ENCODE measurements around the gene UBE3C.
"Not testable (repeated sequence)": the region's sequence is repeated elsewhere in the genome, so short reads cannot be mapped to it uniquely, and the experiment has no call there.

UBE3C gene

GRCh38 chr7:157241631-157242030, 102.9 kb downstream of the UBE3C start:
- DNase-seq, result no peak

DNA sequence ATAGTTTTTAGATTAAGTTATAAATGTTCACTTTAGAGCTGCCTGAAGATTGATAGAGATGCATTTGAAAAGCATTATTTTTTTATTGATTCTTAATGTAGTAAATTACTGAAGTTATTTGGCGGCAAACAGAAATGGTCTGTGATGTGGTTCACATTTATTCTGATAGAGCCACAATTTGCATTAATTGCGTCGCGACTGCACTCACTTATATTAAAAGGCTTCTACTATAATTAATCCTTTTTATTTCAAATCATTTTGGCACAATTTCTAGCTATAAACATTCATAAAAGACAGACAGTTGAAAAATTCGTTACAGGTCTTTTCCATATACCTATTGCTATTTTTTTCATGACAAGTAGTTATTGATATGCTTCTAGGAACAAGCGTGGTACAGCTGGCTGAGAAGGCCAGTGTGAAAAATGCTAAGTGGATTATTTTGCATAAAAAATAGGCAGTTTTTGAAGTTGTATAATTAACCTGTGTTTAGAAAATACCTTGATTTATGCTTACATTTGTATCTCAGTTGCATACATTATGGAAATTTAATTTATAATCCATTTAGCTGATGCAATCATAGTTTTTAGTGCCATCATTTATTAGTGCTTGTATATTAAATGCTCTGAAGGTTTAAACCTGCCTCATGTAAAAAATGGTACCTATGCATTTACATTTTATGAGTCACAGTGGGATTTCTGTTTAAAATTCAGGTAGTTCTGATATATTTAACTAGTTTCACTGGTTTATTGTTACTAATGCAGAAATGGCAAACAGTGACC, 106.0 kb downstream of the UBE3C start:
- no peak for DNase-seq

GRCh38 chr7:157246052-157246451, 107.3 kb downstream of the UBE3C start:
- no peak for DNase-seq

- DNase-seq, result no peak
Observed at GRCh38 chr7:157248659-157249058, 109.9 kb downstream of the UBE3C start.

DNA sequence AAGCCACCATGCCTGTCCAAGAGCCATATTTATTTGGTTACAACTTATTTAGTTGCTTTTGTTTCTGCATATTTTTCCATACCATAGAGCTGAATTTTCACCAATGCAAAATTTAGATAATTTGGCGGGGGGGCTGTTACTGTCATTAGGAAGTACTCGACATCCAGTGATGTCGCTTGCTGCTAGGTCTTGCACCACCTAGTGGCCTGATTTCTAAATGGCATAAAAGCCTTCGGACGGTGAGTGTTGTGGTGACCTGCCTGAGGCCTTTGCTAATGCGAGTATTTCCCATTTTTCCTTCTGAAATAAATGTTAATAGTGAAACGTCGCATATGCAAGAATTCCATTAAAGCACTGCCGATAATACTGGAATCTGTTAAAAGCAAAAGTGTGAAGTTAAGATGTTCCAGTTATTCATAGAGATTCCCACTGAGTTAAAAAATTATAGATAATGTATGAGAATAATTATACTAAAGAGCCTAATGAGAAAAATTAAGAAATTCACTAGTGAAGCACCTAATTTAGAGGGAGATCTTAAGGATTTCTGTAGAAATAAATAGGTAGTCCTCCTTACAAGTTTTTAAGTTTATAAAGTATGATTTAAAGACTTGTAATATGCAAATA, 112.0 kb downstream of the UBE3C start:
- DNase-seq, result peak; percentile 69

DNA sequence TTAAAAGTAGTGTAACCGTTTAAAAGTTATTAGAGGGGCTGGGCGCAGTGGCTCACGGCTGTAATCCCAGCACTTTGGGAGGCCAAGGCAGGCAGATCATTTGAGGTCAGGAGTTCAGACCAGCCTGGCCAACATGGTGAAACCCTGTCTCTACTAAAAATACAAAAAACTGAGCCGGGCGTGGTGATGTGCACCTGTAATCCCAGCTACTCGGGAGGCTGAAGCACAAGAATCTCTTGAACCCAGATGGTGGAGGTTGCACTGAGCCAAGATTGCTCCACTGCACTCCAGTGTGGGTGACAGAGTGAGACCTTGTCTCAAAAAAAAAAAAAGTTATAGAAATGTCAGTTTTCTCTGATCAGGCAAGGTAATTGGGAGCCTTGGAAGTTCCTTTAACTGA, 113.1 kb downstream of the UBE3C start:
- not testable (repeated sequence) for DNase-seq

- no peak for DNase-seq
Observed at GRCh38 chr7:157253850-157254249, 115.1 kb downstream of the UBE3C start.

DNA sequence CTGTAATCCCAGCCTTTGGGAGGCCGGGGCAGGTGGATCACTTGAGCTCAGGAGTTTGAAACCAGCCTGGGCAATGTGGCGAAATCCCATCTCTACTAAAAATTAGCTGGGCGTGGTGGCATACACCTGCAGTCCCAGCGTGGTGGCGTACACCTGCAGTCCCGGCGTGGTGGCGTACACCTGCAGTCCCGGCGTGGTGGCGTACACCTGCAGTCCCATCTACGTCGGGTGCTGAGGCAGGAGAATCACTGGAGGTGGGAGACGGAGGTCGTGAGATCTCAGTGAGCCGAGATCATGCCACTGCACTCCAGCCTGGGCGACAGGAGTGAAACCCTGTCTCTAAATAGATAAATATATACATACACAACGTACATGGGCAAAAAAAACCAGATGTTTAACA, 116.1 kb downstream of the UBE3C start:
- not testable (repeated sequence) for DNase-seq

DNA sequence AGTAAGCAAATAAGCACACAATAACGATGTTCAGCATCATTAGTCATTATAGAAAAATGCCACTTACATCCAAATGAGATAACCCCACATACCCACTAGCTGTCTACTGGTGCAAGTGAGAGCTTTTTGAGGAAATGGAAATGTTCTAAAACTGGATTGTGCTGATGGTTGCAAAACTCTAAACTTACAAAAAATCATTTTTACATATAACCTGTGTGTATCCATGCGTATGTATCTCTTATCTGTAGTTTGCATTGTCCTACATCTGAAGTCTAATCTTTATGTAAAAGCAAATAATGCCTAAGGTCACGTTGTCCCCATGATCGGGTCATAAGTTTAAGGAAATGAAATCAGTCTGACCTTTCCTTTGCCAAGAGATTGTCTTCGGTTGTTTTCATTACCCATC, 116.5 kb downstream of the UBE3C start:
- DNase-seq, result no peak

GRCh38 chr7:157263156-157263555, 124.4 kb downstream of the UBE3C start:
- DNase-seq, result no peak

GRCh38 chr7:157265051-157265450, 126.3 kb downstream of the UBE3C start:
- no peak for DNase-seq

GRCh38 chr7:157266272-157266671, 127.5 kb downstream of the UBE3C start:
- DNase-seq, result no peak

DNA sequence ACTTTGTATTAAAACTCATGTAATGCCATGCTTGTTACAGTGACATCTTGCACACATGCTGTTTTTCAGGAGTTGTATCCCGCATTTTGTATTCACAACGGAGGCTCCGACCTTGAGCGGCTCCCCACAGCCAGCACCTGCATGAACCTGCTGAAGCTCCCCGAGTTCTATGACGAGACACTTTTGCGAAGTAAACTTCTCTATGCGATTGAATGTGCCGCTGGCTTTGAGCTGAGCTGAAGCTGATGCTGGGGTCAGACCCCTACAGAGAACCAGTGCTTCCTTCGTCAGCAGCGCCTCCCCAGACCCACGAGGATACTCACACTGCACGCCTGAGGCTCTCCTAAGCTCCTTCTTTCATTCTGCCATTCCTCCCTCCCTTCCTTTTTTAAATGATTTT, 128.8 kb downstream of the UBE3C start:
- no peak for DNase-seq

- no peak for DNase-seq
Observed at GRCh38 chr7:157267956-157268355, 129.2 kb downstream of the UBE3C start.

GRCh38 chr7:157268540-157268939, 129.8 kb downstream of the UBE3C start:
- DNase-seq, result no peak

GRCh38 chr7:157269341-157270059, 130.8 kb downstream of the UBE3C start:
- no peak for DNase-seq

DNA sequence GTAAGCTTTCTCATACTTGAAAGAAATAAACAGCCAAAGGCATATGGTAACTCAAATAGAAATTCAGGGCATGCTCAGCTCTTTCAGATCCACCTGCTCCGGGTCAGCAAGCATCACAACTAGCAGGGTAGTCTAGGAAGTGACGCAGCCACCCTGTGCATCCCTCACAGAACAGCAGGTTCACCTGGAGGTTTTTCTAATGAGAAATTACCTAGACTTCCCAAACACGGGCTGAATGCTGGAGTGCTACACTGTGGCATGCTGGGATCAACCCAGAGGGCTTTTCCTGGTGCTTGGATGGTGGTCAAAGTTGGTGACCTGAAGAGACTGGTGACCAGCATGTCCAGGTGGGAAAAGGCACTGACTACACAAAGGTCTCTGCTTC, 131.3 kb downstream of the UBE3C start:
- no peak for DNase-seq

- no peak for DNase-seq
Observed at GRCh38 chr7:157271315-157271990, 132.7 kb downstream of the UBE3C start.

DNA sequence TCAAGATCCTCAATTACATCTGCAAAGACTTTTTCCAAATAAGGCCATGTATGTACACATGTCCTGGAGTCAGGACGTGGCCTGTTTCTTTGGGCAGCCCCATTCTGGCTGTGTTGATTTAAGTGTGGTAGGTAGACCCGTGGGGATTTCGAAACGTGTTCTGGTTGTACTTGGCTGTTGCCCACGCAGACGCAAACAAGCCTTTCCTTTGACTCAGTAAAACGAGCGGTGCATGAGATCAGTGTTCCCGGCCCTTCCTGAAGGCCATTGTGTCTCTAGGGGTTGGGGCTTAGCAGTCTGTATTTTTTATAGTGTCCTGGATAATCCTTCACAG, 133.2 kb downstream of the UBE3C start:
- DNase-seq, result no peak

DNA sequence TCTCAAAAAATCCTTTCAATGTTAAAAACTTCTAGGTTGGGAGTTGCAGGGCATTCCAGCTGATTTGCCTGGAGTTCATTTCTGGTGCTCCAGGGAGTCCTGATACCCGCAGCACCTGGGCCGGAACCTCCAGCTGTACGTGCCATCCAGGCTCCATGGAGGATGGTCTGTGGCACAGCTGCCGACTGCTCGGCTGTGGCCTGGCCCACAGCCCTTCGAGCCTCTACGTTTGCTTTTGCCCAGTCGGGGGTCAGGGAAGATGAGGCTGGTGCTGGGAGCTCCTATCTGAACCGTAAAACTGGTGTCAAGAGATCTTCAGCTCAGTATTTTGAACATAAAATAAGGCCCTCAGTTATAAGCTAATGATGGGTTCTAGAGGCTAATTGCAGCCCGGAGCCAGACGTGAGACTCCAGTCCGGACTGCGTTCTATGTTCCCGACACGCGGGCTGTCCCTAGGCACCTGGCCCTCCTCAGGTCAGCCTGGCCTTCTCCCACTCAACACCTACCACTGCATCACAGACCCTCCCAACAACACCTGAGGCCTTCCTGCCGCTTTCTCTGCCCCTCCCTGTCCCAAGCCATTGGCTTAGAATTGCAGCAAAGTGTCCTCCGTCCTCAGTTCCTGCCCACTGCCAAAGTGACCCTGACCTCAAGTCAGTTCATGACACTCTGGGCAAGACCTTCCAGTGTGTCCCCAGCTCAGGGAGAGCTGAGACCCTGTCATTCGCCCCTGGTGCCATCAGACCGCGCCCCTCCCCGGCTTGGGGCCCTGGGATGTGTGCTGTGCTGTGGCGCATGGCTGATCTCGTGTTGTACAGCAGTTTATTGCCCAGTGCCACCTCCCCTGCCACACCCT, 133.9 kb downstream of the UBE3C start:
- DNase-seq, result no peak

DNA sequence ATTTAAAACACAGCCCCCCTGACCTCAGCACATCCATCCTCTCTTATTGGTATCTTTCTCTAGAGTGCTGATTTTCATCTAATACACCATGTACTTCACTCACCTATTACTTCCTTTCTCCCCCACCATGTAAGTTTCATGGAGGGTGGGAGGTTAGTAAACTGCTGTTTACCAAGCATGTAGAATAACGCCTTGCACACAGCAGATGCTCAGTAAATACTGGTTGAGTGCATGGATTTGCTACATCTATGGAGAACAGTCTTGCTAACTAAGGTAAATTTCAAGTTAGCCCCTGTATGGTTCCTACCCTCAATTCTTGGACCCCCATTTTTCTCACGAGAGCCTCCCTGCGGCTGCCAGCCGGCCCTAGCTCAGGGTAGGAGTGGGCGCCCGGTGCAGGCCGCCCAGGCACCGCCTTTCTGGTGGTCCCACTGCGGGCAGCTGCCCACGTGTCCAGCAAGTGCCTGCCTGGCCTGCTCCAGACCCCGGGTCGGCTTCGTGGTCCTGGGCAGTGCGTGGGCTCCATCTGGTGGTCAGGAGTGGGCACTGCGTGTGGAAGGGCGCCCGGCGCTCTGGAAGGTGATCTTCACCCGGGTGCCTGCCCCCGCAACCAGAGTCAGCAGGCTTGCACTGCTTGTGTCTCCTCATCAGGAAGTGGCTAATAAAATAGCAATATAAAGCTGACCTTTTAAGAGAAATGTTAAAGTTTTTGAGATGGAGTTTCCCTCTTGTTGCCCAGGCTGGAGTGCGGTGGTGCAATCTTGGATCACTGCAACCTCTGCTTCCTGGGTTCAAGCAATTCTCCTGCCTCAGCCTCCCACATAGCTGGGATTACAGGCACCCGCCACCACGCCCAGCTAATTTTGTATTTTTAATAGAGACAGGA, 134.7 kb downstream of the UBE3C start:
- peak; percentile 60 for DNase-seq

All from CD4-positive, alpha-beta T cell treated with Interleukin-21 for 1 hour (primary cell).